Measurements from ENCODE around the gene FNIP1. TPM values are rescaled to one million over a fixed set of nuclear protein-coding genes. Genes with fewer than 3 reads are reported as not detected.
"Not testable (repeated sequence)": the region's sequence is repeated elsewhere in the genome, so short reads cannot be mapped to it uniquely, and the experiment has no call there.

Gene FNIP1
- total RNA-seq, 4 donors from 2014 or later, result 40.7 to 75.0 (median 62.8) TPM

DNA sequence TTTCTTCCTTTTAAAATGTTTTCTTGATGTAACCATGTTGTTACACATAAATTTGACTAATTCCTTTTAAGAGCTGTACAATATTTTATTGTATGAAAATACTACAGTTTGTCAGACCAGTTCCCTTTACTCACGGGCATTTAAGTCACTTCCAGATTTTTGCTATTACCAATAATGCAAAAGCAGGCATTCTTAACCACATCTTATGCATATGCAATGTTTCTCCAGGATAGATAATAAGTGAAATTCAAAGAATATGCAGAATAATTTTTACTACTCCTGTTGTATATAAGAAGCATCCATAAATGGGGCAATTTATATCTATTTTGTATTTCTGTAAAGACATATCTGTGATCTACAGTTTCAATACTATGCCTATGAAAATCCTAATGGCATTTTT lies 77.3 kb downstream of the FNIP1 start:
- no peak for ATAC-seq
- H3K27ac ChIP-seq, result no peak overlapping the region
- no peaks in the 10 kb centered on the region for H3K27me3 ChIP-seq
- H3K4me3 ChIP-seq, result no peak overlapping the region
- no peaks in the 10 kb centered on the region for H3K4me1 ChIP-seq
- peaks cover 0 to 4% (median 0%) of the 10 kb centered on the region in 3 donors for H3K9me3 ChIP-seq
- peaks cover 0 to 50% of the 10 kb centered on the region in 2 donors for H3K36me3 ChIP-seq
- WGBS, 2 donors (ENCODE audit: low coverage in 1 of 2), result 81 to 92% methylated on average over 1 of the region's 1 CpG
- TF ChIP-seq, protein P1, sequence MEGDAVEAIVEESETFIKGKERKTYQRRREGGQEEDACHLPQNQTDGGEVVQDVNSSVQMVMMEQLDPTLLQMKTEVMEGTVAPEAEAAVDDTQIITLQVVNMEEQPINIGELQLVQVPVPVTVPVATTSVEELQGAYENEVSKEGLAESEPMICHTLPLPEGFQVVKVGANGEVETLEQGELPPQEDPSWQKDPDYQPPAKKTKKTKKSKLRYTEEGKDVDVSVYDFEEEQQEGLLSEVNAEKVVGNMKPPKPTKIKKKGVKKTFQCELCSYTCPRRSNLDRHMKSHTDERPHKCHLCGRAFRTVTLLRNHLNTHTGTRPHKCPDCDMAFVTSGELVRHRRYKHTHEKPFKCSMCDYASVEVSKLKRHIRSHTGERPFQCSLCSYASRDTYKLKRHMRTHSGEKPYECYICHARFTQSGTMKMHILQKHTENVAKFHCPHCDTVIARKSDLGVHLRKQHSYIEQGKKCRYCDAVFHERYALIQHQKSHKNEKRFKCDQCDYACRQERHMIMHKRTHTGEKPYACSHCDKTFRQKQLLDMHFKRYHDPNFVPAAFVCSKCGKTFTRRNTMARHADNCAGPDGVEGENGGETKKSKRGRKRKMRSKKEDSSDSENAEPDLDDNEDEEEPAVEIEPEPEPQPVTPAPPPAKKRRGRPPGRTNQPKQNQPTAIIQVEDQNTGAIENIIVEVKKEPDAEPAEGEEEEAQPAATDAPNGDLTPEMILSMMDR (IDR thresholded peaks at IDR 0.05), result no peak
- TF ChIP-seq EP300 (IDR thresholded peaks at IDR 0.05) (no peak), POLR2A (IDR thresholded peaks at IDR 0.05) (no peak), POLR2AphosphoS5 (IDR thresholded peaks at IDR 0.05) (no peak)

DNA sequence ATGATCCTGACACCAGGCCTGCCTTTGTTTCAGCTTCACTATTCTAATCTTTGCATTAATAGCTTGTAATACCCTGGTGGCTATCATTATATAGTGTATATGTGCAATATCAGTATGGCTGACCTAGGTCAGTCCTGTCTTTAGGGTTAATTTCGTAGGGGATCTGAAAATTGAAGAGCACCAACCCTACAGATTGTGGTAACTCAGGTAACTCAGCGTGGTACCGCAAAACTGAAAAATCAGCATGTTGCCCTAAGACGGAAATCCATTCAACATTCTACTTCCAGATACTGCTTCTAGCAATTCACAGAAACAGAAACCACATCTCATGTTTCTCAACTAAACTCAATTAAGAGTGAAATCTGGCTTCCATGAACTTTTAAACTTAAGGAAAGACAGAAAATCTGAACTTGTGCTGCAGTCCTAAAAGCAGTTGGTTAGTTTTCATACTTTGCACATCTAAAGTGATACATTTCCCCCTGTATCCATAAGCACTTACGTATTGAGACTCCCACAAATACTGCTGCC lies 78.3 kb downstream of the FNIP1 start:
- TF ChIP-seq POLR2A (IDR thresholded peaks at IDR 0.05), result no peak
- TF ChIP-seq EP300 (IDR thresholded peaks at IDR 0.05), result no peak
- TF ChIP-seq, protein P1 (IDR thresholded peaks at IDR 0.05), result no peak
- TF ChIP-seq POLR2AphosphoS5 (IDR thresholded peaks at IDR 0.05), result no peak
- Histone ChIP-seq H3K9me3 (peaks cover 0 to 4% (median 0%) of the 10 kb centered on the region in 3 donors), H3K36me3 (peaks cover 0 to 60% of the 10 kb centered on the region in 2 donors), H3K4me1 (no peaks in the 10 kb centered on the region), H3K27me3 (no peaks in the 10 kb centered on the region), H3K4me3 (no peak overlapping the region), H3K27ac (no peak overlapping the region)
- 88 to 90% methylated on average over 5 of the region's 5 CpGs for WGBS, 2 donors (ENCODE audit: low coverage in 1 of 2)
- ATAC-seq, result no peak

DNA sequence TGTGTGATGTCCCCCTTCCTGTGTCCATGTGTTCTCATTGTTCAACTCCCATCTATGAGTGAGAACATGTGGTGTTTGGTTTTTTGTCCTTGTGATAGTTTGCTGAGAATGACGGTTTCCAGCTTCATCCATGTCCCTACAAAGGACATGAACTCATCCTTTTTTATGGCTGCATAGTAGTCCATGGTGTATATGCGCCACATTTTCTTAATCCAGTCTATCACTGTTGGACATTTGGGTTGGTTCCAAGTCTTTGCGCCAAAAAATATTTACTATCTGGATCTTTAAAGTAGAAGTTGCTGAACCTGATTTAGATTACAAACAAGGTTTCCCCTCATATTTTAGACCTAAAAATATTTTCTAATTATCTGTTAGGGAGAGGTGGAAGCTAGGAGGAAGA lies 79.7 kb downstream of the FNIP1 start:
- not testable (repeated sequence) for ATAC-seq, H3K4me1 ChIP-seq, H3K4me3 ChIP-seq, H3K27ac ChIP-seq, H3K9me3 ChIP-seq, H3K27me3 ChIP-seq
- H3K36me3 ChIP-seq, result peaks cover 0 to 60% of the 10 kb centered on the region in 2 donors
- 94 to 100% methylated on average over 2 to 3 of the region's 3 CpGs for WGBS, 2 donors (ENCODE audit: low coverage in 1 of 2)

DNA sequence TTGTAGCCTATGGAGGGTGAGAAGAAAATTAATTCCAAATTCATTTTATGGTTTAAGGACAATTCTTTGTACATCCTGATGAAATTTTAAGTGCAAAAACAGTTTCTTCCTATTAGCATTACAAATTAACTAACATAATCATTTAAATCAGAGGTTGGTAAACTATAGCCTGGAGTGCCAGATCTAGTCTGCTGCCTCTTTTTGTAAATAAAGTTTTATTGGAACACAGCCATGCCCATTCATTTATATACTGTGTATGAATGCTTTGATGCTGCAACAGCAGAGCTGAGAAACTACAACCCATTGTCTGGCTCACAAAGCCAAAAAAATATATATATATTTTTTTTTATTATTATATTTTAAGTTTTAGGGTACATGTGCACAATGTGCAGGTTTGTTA lies 80.2 kb downstream of the FNIP1 start:
- H3K27ac ChIP-seq, result no peak overlapping the region
- H3K4me1 ChIP-seq, result no peaks in the 10 kb centered on the region
- no peak for ATAC-seq
- no peak overlapping the region for H3K4me3 ChIP-seq
- H3K36me3 ChIP-seq, result peaks cover 0 to 60% of the 10 kb centered on the region in 2 donors
- H3K9me3 ChIP-seq, result peaks cover 0 to 4% (median 0%) of the 10 kb centered on the region in 3 donors
- no peaks in the 10 kb centered on the region for H3K27me3 ChIP-seq
- no peak for TF ChIP-seq POLR2A (IDR thresholded peaks at IDR 0.05)
- TF ChIP-seq EP300 (IDR thresholded peaks at IDR 0.05), result no peak
- TF ChIP-seq POLR2AphosphoS5 (IDR thresholded peaks at IDR 0.05), result no peak

DNA sequence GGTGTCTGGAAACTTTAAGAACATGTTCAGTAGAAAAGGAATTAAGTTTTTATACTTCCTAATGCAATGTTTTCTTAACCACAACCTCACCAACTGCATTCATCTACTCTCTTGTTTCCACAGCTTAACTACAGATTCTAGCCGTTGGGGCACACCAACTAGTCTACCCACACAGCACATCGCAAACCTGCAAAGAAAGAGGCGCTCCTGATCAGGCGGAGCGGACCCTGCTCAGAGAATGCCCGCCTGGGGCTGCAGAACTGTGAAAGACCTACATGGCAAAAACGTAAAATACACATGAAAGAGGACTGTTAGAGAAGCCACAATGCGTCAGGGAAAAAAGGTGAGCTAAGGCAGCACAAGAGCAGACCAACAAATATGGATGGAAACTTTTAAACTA lies 86.4 kb downstream of the FNIP1 start:
- 68 to 85% methylated on average over 2 to 3 of the region's 8 CpGs for WGBS, 2 donors (ENCODE audit: low coverage in 1 of 2)
- Histone ChIP-seq H3K27ac (no peak overlapping the region), H3K4me3 (no peak overlapping the region), H3K4me1 (peaks cover 0 to 21% (median 2%) of the 10 kb centered on the region in 3 donors), H3K27me3 (no peaks in the 10 kb centered on the region), H3K9me3 (no peaks in the 10 kb centered on the region), H3K36me3 (peaks cover 0 to 35% of the 10 kb centered on the region in 2 donors)
- ATAC-seq, result no peak
- TF ChIP-seq, protein P1 (IDR thresholded peaks at IDR 0.05), result no peak
- TF ChIP-seq POLR2A (IDR thresholded peaks at IDR 0.05) (no peak), POLR2AphosphoS5 (IDR thresholded peaks at IDR 0.05) (no peak), EP300 (IDR thresholded peaks at IDR 0.05) (no peak)

DNA sequence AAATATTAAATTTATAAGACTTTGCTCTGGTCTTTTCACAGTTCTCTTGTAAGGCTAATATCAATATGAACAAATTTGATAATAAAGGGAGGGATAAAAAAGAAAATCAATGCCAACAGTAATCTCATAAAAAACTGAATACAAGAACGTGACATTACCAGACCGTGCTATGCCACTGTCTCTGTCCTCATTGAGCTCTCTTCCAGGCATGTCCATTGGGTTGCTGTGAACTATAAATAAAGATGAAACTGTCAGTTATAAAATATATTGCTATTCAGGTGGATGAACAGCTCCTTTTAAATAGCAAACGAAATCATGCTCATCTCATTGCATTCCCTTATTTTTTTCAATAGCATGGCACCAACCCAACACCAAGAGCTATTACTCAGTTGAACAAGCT lies 87.8 kb downstream of the FNIP1 start:
- H3K4me3 ChIP-seq, result no peak overlapping the region
- peaks cover 0 to 35% of the 10 kb centered on the region in 2 donors for H3K36me3 ChIP-seq
- H3K27ac ChIP-seq, result no peak overlapping the region
- ATAC-seq, result no peak
- H3K9me3 ChIP-seq, result no peaks in the 10 kb centered on the region
- WGBS, 2 donors (ENCODE audit: low coverage in 1 of 2), result 88 to 94% methylated on average over 2 to 3 of the region's 3 CpGs
- TF ChIP-seq, protein P1 (IDR thresholded peaks at IDR 0.05), result no peak
- TF ChIP-seq POLR2A (IDR thresholded peaks at IDR 0.05) (no peak), POLR2AphosphoS5 (IDR thresholded peaks at IDR 0.05) (no peak), EP300 (IDR thresholded peaks at IDR 0.05) (no peak)
- peaks cover 0 to 21% (median 2%) of the 10 kb centered on the region in 3 donors for H3K4me1 ChIP-seq
- no peaks in the 10 kb centered on the region for H3K27me3 ChIP-seq
